Gastroesophageal sphincter (tissue), 3 donors: ENCODE measurements around the gene BLZF1.

Source experiments
- CTCF ChIP-seq, 4 experiments: fragments of 200-600 bp in 2 of 4; fragments of 450-650 bp in 2 of 4; sonication (generic) in 1 of 4; IDR thresholded peaks; one replicate each; pipeline ENCODE4 v1.5.1; 2017 to 2019; ENCODE audit warnings: antibody characterized with exemption in 4 of 4, mild to moderate bottlenecking in 2 of 4, moderate library complexity in 2 of 4
- EP300 ChIP-seq: sonication (generic); formaldehyde crosslinking; IDR thresholded peaks from one replicate; pipeline ENCODE4 v1.6.1; 2017; ENCODE audit warnings: antibody characterized with exemption, mild to moderate bottlenecking
- POLR2A ChIP-seq, 2 donors: fragments of 450-650 bp; IDR thresholded peaks; one replicate each; pipeline ENCODE4 v1.6.1; 2017; ENCODE audit warnings: antibody characterized with exemption in 2 of 2, mild to moderate bottlenecking in 2 of 2, moderate library complexity in 1 of 2

- TF ChIP-seq CTCF (IDR thresholded peaks at IDR 0.05): no peak
- TF ChIP-seq EP300: no peak
- no peak for TF ChIP-seq POLR2A (IDR thresholded peaks at IDR 0.05)
Measured at GRCh38 chr1:169363046-169363730, 4.8 kb upstream of the BLZF1 start.
